NOMO-1 (cell line): Measurements from ENCODE around the gene RPTOR.
"Not testable (repeated sequence)": the region's sequence is repeated elsewhere in the genome, so short reads cannot be mapped to it uniquely, and the experiment has no call there.

Source experiments
- DNase-seq, 2 experiments: peaks; one replicate each; lab custom pipeline; 2025; ENCODE audit not compliant: unreplicated experiment in 2 of 2; lab: John Stamatoyannopoulos, UW

RPTOR gene

DNA sequence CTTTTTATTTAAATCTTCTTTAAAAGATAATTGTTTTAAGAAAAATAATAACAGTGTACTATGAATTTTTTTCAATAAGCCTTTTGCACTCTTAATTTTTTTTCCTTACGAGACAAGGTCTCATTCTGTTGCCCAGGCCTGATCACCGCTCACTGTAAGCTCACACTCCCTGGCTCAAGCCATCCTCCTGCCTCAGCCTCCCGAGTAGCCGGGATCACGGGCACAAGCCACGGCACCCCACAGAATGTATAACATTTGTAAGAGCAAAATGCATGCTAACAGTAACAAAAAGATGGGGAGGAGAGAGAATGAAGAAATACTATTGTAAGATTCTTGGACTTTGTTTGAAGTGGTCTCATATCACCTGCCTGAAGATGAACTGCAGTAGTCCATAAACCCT, 320.1 kb downstream of the RPTOR start:
- DNase-seq, result no peak

DNA sequence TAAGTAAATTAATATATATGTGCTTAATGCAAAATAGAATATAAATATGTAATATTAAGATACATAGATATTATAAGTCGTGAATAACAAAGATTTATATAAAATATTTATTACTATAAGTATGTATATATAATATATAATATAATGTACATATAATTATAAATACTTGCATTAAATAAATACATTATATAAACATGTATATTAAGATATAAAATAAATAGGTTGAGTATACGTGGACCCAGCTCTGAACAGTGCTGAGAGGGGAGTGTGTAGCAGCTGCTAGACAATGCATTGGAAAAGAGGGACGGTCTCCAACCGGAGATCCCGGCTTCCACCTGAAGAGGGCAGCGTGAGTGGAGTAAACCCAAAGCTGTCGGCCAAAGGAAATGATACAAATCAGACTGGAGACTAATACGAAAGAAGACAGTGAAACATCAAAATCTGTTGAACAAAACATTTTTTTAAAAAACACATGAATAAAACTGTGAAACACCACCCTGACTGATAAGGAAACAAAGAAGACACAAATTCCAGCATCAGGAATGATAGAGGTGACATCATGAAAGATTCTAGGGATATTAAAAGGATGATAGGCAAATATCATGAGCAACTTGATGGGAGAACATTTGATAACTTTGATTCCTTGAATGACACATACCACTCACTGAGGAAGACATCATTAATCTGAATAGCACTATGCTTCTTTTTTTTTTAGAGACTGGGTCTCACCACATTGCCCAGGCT, 321.6 kb downstream of the RPTOR start:
- DNase-seq, result peak; percentile 8 to 64

DNA sequence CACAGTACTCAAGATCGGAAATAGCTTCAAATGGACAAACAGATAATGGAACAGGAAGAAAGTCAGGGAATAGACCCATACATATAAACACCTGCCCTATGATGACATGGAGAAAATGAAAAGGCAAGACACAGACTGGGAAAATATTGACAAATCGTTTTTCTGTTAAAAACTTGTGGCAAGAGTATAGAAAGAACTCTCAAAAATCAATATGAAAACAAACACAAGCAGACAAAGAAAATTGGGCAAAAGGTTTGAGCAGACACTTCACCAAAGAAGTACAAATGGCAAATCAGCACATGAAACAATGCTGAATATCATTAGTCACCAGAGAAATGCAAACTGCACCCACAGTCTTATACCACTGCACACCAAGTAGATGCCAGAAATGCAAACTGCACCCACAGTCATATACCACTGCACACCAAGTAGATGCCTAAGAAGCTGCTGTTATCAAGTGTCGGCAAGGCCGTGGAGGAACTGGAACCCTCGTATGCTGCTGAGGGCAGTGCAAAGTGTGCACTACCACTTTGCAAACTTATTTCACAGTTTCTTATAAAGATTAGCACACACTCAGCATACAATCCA, 323.5 kb downstream of the RPTOR start:
- no peak for DNase-seq

DNA sequence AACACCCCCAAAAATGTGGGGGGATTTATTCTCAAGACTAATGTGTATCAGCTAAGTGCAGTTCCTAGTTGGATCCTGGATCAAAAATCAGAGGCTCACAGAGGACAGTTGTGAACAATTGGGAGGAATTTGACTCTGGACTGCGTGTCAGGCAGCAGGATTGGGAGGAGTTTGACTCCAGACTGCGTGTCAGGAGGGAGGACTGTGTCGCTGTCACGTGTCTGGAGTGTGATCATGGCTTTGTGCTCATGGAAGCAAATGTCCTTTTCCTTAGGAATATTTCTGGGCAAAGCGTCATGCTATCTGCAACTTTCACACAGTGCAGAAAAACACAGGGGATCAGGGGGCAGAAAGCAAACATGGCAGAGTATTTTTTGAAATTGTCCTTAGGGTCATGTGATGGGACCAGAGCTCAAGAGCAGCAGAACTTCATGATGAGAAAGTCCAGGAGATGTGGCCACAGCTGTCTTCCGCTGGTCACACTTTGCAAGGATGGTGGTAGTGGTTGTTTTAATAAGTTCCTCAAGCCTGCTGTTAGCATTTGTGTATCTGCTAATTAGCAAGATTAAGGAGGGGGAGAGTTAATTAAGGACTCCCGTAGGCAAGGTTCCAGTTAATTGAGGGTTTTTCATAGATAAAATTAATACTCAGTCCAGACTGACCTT, 325.0 kb downstream of the RPTOR start:
- no peak for DNase-seq

- peak; percentile 7 to 15 for DNase-seq
Measured at GRCh38 chr17:80870401-80870800, 325.8 kb downstream of the RPTOR start.

GRCh38 chr17:80871341-80871740, 326.7 kb downstream of the RPTOR start:
- DNase-seq, result peak; percentile 52 to 82

DNA sequence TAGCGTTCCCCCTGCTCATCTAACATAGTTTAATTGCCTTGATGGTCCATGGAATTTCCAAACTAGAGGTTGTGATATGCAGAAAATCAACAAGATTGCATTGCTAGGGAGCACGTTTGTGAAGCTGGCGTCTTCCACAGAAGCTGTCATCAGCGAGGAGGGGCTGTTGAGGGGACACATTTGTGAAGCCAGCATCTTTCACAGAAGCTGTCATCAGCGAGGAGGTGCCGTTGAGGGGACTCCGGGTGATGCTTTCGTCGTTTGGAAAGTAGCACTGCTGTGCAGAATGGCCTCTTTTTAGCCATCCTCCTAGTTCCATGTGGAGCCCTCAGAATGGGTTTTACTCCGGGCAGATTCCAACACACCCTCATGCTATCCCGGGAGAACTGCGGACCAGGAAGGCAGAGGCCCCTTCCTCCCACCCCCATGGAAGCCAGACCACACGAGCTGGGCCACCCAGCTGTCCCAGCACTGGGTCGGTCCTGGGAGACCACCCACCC, 327.4 kb downstream of the RPTOR start:
- DNase-seq, result no peak

- no peak for DNase-seq
Measured at GRCh38 chr17:80872501-80873306, 328.1 kb downstream of the RPTOR start.

- DNase-seq, result peak in 1 of 2 experiments; percentile 58
Measured at GRCh38 chr17:80873307-80873951, 328.8 kb downstream of the RPTOR start.

GRCh38 chr17:80874866-80875445, 330.3 kb downstream of the RPTOR start:
- no peak for DNase-seq

DNA sequence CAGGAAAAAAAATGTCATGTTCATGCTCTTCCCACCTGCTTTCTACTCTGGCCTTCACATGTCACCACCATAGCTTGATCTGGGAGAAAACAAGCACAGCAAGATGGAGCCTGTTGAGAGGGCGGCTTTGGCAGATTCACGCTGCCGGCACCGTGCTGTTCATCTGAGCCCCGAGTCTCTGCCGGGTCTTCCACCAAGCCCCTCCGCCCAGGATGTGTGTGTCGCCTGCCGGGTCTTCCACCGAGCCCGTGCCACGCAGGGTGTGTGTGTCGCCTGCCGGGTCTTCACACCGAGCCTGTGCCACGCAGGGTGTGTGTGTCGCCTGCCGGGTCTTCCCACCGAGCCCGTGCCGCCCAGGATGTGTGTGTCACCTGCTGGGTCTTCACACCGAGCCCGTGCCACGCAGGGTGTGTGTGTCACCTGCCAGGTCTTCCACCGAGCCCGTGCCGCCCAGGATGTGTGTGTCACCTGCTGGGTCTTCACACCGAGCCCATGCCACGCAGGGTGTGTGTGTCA, 330.9 kb downstream of the RPTOR start:
- not testable (repeated sequence) for DNase-seq

DNA sequence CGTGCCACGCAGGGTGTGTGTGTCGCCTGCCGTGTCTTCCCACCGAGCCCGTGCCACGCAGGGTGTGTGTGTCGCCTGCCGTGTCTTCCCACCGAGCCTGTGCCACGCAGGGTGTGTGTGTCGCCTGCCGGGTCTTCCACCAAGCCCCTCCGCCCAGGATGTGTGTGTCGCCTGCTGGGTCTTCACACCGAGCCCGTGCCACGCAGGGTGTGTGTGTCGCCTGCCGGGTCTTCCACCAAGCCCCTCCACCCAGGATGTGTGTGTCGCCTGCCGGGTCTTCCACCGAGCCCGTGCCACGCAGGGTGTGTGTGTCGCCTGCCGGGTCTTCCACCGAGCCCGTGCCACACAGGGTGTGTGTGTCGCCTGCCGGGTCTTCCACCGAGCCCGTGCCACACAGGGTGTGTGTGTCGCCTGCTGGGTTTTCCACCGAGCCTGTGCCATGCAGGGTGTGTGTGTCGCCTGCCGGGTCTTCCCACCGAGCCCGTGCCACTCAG, 331.9 kb downstream of the RPTOR start:
- not testable (repeated sequence) for DNase-seq

GRCh38 chr17:80876950-80877728, 332.5 kb downstream of the RPTOR start:
- DNase-seq, result no peak

DNA sequence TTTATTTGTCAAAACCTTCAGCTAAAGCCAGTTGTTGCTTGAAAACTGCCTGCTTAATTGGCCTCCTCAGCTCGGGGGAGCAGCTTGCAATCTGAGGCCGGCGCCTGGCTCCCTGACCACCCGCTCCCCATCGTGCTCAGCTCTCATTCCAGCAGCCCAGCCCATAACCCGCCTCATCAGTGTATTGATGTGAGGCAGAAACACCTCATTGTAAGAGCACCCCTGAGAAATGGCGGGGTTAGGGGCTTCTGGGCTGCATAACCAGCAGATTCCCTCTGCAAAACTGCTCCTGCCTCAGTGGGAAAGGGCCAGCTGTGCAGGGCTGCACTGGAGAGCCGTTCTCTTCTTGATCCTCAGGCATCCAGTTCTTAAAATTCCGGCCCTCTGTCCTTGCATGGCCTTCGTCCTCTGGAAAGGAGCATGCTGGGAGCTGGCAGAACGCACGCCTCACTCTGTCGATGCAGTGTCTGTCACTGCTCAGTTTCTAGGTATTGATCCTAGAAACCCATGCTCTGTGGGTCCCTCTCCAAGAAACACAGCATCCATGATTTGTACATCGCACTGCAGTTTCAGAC, 333.2 kb downstream of the RPTOR start:
- DNase-seq, result no peak

- DNase-seq, result no peak
Measured at GRCh38 chr17:80878876-80879722, 334.5 kb downstream of the RPTOR start.

DNA sequence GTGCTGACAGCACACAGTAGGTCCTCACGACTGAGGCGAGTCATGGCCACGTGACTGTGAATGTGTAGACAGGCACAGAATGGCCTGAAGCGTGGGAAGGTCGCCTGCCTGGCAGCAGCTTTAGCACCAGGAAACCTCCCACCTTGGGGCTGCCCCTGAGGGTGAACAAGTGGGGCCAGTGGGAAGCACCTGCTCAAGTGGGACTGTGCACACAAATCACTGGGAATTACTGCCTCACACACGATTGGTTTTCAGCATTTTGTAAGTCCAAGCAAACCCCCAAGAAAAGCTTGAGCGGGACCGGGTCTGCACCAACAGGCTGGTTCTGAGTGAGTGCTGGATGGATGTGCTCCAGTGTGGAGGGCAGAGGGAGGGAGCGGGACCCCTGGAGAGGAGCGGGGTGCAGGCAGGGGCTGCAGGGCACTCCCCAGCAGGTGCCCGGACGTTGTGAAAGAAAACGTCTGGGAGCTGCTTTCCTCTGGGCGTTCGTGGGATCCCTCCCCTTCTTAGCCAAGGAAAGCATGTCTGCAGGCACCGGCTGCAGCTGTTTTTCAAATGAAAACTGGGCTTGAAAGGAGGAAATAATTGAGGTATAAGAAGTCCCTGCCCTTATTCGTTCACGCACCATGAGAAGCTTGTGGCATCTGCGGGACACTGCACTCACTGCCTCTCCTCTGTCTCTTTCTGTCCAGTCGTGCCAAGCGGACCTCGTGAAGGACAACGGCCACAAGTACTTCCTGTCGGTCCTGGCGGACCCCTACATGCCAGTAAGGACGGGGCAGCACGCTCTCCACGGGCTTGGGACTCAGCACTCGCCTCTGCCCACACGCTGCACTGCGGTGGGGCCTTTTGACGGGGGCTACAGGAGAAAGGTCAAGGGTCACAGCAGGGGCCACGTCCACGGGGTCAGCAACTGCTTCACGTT, 335.3 kb downstream of the RPTOR start:
- DNase-seq, result no peak

- no peak for DNase-seq
Measured at GRCh38 chr17:80880648-80880985, 336.0 kb downstream of the RPTOR start.
